Measurements from ENCODE around the gene ZBTB1. TPM values are rescaled to one million over a fixed set of nuclear protein-coding genes. Genes with fewer than 3 reads are reported as not detected.
A peak's percentile ranks its signal among the peaks of the same experiment; 100 is the strongest.

ZBTB1 gene
- total and polyA plus RNA-seq, 3 donors from 2014 or later, result 20.8 to 34.7 (median 33.2) TPM

- Histone ChIP-seq H3K36me3 (ENCODE audit: low read depth, missing control alignments) (no peaks in the 10 kb centered on the region), H3K27me3 (no peaks in the 10 kb centered on the region), H3K4me1 (no peaks in the 10 kb centered on the region), H3K27ac (no peak overlapping the region), H3K9me3 (no peaks in the 10 kb centered on the region), H3K4me3 (no peak overlapping the region)
- 62 to 70% methylated on average over 8 of the region's 8 CpGs for WGBS, 2 donors
- TF ChIP-seq POLR2A (IDR thresholded peaks at IDR 0.05) (no peak), CTCF (IDR thresholded peaks at IDR 0.05) (no peak)
- intact Hi-C loops (cut with DNase I; ENCODE audit: low total_unique reads), result loop anchor here (10.0 kb wide), 1 partner anchor 131 kb away; no protein-coding TSS in a partner anchor
- no peak for DNase-seq
These were observed 28.8 kb upstream of the ZBTB1 start for GRCh38 chr14:64475585-64476273.

- Histone ChIP-seq H3K9me3 (no peaks in the 10 kb centered on the region), H3K27me3 (no peaks in the 10 kb centered on the region), H3K36me3 (ENCODE audit: low read depth, missing control alignments) (no peaks in the 10 kb centered on the region), H3K4me3 (no peak overlapping the region), H3K4me1 (no peaks in the 10 kb centered on the region), H3K27ac (no peak overlapping the region)
- TF ChIP-seq CTCF (IDR thresholded peaks at IDR 0.05), result no peak
- no peak for TF ChIP-seq POLR2A (IDR thresholded peaks at IDR 0.05)
- intact Hi-C loops (cut with DNase I; ENCODE audit: low total_unique reads), result loop anchor here (10.0 kb wide), 1 partner anchor 132 kb away; no protein-coding TSS in a partner anchor
- WGBS, 2 donors, result 90 to 91% methylated on average over 8 of the region's 8 CpGs
- no peak for DNase-seq
These were observed 28.1 kb upstream of the ZBTB1 start for GRCh38 chr14:64476438-64476837.

GRCh38 chr14:64478634-64479250, 25.8 kb upstream of the ZBTB1 start:
- H3K9me3 ChIP-seq, result no peaks in the 10 kb centered on the region

GRCh38 chr14:64488590-64489099, 15.9 kb upstream of the ZBTB1 start:
- TF ChIP-seq POLR2A (IDR thresholded peaks at IDR 0.05) (no peak), CTCF (IDR thresholded peaks at IDR 0.05) (no peak)
- no peaks in the 10 kb centered on the region for H3K27me3 ChIP-seq
- H3K27ac ChIP-seq, result no peak overlapping the region
- H3K4me3 ChIP-seq, result no peak overlapping the region
- intact Hi-C loops (cut with DNase I; ENCODE audit: low total_unique reads), result no loop called here
- H3K4me1 ChIP-seq, result peaks cover 22% of the 10 kb centered on the region
- WGBS, 2 donors, result 83 to 90% methylated on average over 5 of the region's 5 CpGs
- DNase-seq, result no peak
- no peaks in the 10 kb centered on the region for H3K9me3 ChIP-seq
- H3K36me3 ChIP-seq (ENCODE audit: low read depth, missing control alignments), result no peaks in the 10 kb centered on the region

More at GRCh38 chr14:64478634-64479250, 25.8 kb upstream of the ZBTB1 start:
- H3K27ac ChIP-seq, result no peak overlapping the region
- no peak for DNase-seq
- no peaks in the 10 kb centered on the region for H3K36me3 ChIP-seq (ENCODE audit: low read depth, missing control alignments)
- H3K4me3 ChIP-seq, result no peak overlapping the region
- no peaks in the 10 kb centered on the region for H3K4me1 ChIP-seq
- TF ChIP-seq CTCF (IDR thresholded peaks at IDR 0.05) (peak in 1 of 3 experiments; percentile 53), POLR2A (IDR thresholded peaks at IDR 0.05) (no peak)
- H3K27me3 ChIP-seq, result no peaks in the 10 kb centered on the region
- intact Hi-C loops (cut with DNase I; ENCODE audit: low total_unique reads), result loop anchor here (10.0 kb wide), 1 partner anchor 134 kb away; no protein-coding TSS in a partner anchor

All from testis (tissue), 3 donors.